CD4-positive, alpha-beta T cell treated with Interleukin-15 for 1 hour (primary cell): ENCODE measurements around the gene WDR27.
"Not testable (repeated sequence)": the region's sequence is repeated elsewhere in the genome, so short reads cannot be mapped to it uniquely, and the experiment has no call there.

Experiments
- DNase-seq: peaks from one replicate; pipeline ENCODE4 v3.0.0-alpha.2; 2020

Gene WDR27

DNA sequence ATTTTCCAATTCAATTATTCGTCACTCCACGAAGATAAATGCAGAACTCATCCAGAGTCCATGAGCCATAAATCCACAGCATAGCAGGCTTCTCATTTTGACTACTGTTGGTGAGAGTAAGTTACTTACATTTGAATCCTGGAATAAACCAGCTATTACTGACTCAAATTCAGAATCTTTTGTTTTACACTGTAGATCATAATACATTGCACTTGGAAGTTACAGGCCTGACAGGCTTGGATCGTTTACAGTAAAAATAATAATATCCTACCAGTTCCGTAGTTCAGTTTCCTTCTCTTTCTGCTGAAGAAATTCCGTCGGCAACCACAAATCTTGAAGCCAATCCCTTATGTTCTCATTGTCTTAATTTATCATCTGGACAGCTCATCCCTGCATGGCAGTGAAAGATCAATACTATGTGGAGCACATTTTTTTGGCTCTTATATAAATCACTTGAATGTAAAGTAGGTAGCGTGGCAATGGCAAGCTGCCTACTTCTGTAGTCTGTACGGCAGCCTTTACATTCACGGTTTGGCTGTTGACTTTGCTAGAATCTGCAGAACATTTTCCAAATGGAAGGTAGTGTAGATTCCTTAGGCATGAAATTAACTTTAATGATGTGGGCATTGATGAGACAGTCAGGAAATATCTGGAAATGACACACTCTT, 142.9 kb downstream of the WDR27 start:
- DNase-seq, result no peak

DNA sequence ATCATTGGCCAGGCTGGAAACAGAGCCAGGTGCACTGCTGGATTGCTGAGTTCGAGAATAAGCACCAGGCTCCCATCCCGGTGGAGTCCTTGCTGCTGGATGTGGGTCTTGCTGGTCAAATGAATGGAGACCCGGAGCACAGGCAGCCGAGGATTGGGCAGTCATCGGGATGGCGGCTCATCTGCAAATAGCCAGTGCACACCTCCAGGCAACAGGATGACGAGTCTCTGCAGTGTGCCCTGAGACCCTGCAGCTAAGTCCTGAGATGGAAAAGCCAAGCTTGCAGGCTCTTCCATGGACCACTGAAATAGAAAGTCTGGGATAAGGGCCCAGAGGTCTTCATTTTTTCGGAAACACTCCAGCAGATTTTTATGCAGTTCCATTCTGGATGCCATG, 143.5 kb downstream of the WDR27 start:
- DNase-seq, result no peak

DNA sequence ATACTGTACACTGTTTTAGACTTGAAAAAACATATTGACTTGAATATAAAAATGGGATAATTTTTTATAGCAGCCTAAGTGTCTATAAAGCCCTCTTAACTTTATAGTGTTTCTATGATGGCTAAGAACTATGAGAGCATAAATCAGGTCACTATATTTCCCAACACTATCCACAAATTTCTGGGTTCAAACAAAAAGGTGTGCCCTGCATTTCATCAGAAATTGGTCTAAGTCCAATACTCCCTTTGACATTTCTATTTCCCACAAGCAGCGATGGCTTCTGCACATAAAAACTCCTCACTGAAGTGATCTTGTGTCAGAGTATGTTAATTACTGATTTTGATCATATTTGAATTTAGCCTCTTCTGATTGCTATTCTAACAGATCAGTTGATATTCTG, 143.9 kb downstream of the WDR27 start:
- no peak for DNase-seq

DNA sequence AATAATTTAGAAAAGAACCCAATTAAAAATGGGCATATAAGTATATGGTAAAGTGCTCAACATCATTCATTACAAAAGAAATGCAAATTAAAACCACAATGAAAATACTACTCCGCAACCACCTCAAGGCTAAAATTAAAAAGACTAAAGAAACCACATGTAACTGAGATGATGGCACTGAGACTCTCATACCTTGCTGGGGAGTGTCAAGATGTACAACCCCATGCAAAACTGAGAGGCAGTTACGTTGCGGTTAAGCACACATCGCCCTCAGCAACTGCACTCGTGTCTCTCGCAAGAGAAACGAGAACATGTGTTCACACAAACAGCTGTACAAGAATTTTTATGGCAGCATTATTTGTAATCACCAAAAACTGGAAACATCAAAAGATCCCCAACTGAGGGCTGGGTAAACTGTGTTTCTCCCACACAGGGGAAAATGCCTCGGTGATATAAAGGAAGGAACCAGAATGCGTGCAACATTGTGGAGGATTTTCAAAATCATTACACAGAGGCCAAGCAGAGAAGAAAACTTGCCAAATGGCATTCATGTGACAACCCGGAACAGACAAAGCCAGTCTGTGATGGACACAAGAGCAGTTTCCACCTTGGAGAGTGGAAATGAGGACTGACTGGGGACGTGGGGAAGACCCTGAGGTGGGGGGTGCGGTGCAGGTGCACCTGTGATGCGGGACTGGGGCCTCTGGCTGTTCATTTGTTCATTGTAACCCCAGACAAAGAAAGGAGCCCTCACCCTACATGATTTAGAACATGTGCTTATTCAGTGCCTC, 144.9 kb downstream of the WDR27 start:
- DNase-seq, result no peak

DNA sequence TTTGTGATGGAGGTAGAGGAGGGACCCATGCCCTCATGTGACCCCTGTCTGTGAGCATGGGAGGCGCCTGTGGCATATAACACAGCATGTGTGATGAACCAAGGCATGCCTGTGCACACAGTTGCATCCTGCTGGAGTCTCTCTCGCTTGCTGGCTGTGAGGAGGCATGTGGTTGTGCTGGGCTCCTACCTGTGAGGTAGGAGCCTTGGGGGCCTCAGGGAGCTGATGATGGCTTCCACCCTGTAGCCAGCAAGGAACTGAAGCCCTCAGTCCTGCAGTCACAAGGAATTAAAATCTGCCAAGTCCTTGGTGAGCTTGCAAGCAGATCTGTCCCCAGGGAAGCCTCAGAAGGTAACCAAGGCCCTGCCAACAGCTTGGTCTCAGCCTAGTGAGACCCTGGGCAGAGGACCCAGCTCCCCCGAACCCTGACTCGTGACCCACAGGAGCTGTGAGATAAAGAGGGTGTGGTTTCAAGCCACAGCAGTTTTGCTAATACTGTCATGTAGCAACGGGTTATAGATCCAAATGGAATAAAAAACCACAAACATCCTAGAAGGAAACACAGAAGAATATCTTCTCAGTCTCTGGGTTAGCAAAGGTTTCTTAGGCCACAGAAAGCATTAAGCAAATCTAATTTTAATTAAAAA, 145.7 kb downstream of the WDR27 start:
- DNase-seq, result no peak

DNA sequence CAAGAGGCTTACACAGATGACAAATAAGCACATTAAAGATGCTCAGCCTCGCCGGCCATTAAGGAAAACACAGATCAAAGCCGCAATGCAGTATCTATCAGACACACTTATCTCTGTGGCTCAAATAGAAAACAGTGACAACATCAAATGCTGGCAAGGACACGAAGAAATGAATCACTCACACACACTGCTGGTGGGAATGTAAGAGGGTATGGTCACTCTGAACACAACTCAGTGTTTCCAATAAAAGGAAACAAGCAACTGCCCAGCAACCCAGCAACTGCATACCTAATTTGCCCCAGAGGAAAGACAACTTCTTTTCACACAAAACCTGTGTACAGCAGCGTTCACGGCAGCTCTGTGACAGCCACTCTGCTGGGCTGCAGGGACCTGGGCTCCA, 155.8 kb downstream of the WDR27 start:
- no peak for DNase-seq

DNA sequence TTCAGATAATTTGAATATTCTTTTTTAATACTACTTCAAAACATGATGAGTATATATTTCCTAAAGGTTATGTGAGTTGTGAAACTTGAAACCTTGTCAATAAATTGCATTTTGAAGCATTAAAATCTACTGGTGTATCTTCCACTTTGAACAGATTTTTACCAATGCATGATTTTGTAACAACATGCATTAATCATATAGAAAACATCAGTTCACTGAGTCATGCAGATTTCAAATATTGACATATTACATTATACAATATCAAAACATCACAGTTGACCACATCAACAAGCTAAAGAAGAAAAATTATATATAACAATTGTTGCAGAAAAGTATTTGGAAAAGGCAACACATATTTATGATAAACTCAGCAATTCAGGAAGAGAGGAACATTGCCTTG, 158.1 kb downstream of the WDR27 start:
- DNase-seq, result no peak

DNA sequence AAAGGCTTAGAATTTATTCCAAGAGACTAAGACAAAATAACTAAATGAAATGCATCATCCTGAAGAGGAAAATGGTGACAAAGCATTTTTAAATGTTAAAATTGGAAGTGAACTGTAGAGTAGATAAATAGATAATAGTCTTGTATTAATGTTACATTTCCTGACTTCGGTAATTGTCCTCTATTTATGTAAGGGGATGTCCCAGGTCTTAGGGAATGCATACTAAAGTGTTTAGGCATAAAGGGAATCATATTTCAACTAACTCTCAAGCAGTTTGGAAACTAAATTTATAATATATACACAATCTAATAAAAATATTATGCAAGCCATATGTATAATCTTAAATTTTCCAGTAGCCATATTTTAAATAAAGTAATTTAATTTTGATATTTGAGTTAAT, 159.3 kb downstream of the WDR27 start:
- DNase-seq, result no peak

DNA sequence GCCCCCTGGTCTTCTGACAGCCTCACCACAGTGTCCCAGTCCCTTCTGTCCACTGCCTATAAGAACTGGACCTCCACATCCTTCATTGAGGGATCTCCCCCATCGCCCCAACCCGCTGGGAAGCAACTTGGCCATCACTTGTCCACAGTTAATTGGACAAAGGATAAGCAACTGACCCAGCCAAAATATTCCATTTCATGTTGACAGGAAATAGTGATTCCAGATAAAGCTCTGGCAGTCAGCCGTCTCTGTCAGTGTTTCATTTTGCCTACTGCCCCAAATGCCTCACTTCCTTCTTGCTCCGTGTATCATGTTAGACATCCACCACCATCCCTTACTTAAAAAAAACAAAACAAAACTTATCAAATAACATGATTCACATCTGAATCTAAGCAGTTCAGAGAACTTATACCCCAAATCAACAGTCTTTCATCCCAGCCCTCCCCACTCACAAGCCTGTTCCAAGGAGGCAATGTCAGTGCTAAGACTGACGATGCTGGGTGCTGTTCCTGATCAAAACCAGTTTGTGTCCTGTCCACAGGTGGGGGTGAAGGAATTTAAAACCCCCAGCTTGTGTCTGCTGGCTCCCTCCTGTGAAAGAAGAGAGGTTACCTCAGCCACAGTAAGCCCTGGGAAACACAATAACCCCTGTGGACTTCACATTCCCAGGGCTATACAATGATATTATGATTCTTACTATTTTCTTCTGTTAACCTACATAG, 162.5 kb downstream of the WDR27 start:
- DNase-seq, result no peak

DNA sequence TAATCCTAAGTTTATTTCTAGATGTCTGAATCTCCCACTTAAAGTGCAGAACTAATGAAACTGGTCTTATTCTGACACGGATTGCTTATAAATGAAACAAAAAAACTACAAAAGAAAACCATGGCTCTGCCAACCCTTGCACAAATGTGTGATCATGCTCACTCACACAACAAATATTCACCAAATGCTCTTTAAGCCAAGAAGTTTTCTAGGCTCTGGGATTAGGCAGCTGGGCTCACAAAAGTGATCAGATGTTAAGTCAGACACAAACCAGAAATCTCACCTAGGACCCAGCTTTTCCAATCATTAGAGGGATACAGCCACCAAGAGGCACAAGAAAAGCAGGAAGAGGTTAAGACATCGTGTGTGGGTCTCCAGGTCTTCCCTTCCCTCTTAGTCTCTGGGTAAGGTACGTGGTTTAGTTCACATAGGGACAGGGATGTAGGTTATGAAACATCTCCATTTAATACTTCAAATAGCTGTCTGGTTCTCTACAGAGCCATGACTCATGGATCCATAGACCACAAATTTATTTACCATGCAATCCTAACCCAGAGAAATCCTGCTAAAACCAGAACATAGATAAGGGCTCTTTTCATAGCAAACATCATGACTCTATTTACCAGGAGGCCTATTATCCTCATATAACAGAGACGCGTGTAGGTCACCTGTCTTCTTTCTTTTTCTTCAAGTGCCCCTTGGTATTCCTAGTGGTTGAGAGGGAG, 165.2 kb downstream of the WDR27 start:
- DNase-seq, result no peak

DNA sequence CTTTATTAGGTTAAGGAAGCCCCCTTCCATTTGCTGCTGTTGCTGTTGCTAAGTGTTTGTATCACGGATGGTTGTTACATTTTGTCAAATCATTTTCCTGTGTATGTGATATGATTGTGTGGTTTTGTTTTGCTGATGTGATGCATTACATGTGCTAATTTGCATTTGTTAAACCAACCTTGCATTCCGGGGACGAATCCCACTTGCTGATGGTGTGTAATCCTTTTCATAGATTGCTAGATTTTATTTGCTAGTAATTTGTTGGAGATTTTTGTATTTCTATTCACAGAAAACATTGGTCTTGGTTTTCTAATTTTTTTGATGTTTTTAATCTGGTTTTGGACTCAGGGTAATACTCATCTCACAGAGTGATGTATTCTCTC, 167.8 kb downstream of the WDR27 start:
- DNase-seq, result no peak

DNA sequence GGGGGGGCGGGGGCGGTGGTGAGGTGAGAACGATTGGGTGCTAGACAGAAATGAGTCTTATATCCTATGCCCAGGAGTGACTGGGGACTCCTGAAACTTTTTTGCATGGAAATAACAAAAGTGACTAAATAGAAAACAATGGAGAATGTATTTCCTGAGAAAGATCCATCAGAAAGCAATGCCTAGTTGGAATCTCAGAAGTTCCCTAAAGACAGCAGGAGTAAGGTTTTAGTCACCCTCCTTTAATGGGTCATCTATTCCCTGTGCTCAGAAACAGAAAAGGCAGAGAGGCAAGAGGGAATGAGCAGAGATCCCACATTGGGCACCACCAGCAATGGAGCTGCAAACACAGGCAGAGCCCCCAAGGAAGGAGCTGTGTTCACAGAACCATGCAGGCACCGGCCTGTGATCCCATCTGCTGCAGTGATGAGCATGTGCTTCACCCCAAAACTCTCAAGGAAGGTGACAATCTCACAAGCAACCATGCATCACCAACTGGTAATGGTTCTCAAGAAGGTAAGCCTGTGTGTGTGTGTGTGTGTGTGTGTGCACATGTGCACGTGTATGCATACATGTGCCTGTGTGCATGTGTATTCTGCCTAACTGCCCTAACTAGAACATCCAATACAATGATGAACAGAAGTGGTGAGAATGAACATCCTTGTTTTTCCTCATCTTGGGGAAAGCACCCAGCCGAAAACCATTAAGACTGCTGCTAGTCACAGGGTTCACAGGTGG, 168.4 kb downstream of the WDR27 start:
- no peak for DNase-seq

DNA sequence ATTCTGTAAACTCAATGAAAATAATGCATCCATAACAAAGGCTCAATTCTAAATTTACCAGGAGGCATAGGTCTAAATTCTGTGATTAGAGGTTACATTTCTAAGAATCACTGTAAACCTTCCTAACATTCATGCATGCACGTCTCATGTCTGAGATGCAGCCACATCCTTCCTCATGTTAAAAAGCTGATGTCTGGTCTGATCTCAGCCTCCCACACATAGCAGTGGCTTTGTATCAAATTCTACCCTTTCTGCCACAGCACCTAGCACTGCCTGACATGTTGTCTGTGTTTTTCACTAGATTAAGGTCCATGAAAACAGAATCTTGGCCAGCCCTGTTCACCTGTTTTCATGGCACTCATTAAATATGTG, 171.1 kb downstream of the WDR27 start:
- DNase-seq, result no peak

DNA sequence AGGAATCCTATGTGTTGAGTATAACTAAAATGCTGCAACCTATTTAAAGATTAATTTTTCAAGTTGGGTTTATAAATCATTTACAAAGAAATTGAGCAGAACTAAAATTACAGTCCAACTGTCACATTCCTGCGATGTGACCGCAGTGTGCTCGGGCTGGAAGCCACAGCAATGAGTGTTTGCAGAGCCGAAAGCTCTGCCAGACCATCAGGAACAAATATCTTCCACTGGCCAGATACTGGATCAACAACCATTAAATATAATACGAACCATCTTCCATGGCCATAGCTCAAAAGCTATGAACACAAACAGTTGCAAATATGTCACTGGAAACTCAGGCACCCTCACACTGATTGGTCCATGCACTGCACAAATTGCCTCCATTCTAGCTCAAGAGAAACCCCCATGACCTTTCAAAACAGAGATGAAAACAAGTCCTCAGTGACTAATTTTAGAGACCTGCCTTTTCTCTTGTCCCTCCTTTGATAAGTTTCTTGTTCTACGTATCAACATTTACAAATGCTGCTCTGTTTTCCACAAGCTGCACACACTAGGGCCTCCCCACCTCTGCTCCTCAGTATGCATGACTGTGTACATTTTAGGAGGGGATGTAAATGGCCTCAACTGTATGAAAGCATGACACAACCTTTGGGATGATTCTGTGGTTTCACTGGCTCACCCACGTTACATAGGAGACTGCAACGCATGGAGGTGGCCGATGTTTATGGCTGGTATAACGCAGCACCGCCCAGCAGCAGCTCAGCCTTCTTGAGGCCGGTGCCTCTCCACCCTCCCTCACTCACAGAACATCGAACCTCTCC, 171.7 kb downstream of the WDR27 start:
- DNase-seq, result no peak

DNA sequence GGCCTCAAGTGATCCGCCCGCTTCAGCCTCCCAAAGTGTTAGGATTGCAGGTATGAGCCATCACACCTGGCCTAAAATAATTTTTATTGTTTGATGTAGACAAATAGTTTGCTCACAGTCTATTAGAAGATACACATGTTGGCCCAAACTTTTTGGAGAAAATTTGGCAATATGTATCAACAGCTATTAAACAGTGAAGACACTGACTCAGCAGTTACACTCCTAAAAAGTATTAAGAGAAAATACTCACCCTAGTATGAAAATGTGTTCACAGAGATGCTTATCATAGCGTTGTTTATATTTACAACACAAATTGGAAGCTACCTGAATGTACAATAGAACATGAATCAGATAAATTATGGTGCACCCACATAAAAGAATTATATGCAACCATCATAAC, 173.1 kb downstream of the WDR27 start:
- DNase-seq, result no peak

DNA sequence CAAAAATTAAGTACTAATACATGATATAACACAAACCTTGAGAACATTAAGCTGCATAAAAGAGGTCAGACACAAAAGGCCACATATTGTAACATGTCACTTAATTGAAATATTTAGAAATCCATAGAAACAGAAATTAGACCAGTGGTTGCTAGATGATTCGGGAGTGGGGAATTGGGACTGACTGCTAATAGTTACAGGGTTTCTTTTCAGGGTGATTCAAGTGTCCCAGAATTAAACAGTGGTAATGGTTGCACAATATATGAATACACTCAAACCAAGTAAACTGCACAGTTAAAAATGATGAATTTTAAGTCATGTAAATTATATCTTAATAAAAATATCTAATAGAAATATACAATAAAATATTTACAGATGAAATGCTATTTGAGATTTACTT, 174.5 kb downstream of the WDR27 start:
- no peak for DNase-seq

DNA sequence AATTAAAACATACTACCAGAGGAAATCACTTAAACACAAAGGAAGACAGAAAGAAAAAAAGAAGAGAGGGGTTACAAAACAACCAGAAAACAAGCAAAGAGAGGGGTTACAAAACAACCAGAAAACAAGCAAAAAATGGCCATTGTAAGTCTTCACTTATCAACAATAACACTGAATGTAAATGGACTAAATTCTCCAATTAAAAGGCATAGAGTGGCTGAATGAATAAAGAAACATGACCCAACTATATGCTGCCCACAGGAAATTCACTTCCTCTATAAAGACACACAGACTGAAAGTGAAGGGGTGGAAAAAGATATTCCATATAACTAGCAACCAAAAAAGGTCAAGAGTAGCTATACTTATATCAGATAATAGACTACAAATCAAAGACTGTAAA, 180.0 kb downstream of the WDR27 start:
- no peak for DNase-seq

DNA sequence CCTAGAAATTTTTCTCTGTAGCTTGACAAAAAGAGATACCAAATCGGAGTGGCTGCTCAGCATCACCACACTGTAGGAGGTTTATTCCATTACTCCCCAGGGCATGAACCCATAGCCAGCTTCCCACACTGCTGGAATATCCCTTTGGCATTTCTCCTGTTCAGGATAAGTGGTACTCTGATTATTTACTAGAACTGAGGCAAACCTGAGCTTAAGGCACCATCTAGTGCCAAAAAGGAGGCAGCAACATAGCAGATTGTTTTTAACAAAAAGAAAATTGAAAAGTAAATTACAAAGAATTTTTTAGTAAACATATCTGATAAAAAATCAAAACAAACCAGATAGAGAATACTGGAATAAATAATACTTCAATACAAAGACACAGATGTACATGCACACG, 181.7 kb downstream of the WDR27 start:
- no peak for DNase-seq

DNA sequence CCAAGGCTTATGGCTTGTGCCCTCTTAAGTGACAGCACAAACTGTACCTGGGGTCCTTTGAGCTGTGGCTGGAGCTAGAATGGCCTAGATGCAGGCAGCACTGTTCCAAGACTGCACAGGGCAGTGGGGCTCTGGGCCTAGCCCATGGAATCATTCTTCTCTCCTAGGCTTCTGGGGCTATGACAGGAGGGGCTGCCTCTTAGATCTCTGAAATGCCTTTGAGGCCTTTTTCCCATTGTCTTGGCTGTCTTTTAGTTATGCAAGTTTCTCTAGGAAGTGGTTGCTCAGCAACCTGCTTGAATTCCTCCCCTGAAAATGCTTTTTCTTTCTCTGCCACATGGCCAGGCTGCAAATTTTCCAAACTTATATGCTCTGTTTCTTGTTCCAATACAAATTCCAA, 183.4 kb downstream of the WDR27 start:
- no peak for DNase-seq

DNA sequence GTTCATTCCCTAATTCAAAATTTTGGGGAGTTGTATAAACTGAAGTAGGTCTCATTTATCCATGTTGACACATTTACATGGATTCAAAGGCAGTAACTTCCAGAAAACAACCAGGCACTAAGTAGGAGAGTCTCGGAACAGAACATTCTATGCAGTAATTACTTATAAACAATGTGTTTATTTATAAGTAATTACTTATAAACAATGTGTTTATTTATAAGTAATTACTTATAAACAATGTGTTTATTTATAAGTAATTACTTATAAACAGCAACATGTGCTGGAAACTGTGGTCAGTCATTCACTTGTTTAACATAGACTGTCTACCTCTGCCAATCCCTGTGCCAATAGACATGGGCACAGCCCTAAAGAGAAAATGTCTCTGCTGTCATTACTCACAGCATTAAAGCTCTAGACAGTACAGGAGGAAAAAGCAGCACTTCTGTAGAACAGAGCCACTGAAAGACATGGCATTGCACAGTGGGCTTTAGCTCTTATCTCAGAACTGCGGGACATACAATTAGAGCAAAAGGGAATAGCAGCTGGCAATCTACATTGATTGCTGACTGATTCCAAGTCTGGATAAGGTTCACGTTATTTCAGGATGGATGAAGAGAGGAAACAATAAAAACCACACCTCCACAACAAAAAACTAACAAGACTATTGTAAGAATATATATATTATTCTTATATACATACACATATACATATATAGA, 188.2 kb downstream of the WDR27 start:
- no peak for DNase-seq

DNA sequence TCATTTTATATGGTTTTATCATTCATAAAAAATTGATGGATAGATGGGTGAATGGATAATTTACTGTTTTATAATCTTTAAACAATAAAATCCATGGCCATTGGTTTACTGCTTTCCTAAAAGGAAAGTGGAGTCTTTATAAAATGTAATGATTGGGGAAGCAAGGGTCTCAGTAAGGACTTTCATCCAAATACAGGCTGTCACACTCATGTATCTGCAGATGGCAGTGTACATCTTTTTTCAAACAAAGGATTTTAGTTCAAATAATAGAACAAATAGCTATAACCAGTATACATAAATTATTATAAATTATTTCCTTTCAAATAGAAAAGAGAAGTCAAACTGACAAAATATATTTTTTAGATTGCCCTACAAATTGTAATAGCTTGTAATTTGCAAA, 190.0 kb downstream of the WDR27 start:
- not testable (repeated sequence) for DNase-seq
